Measurements from ENCODE around the gene LMAN2L.

LMAN2L gene

GRCh38 chr2:96715658-96716057 is 24.2 kb downstream of the LMAN2L start:
- no peak overlapping the region for H3K27ac ChIP-seq (ENCODE audit: insufficient read depth, low read length, poor library complexity, severe bottlenecking)
- no peak overlapping the region for H3K4me3 ChIP-seq (ENCODE audit: insufficient read depth, low read depth, low read length, poor library complexity, severe bottlenecking)
- no peak for DNase-seq
- no peaks in the 10 kb centered on the region for H3K4me1 ChIP-seq (ENCODE audit: control insufficient read depth, insufficient read depth, low read length, poor library complexity, severe bottlenecking)
- no peaks in the 10 kb centered on the region for H3K9me3 ChIP-seq (ENCODE audit: control insufficient read depth, low read length)
- peaks cover 19% of the 10 kb centered on the region for H3K36me3 ChIP-seq (ENCODE audit: control insufficient read depth, insufficient read depth, low read length)
- no peaks in the 10 kb centered on the region for H3K27me3 ChIP-seq (replicated peaks; ENCODE audit: control insufficient read depth, insufficient read depth, low read length, poor library complexity, severe bottlenecking)

GRCh38 chr2:96710985-96711384 is 28.9 kb downstream of the LMAN2L start:
- no peak overlapping the region for H3K27ac ChIP-seq (ENCODE audit: insufficient read depth, low read length, poor library complexity, severe bottlenecking)
- peaks cover 49% of the 10 kb centered on the region for H3K36me3 ChIP-seq (ENCODE audit: control insufficient read depth, insufficient read depth, low read length)
- H3K27me3 ChIP-seq (replicated peaks; ENCODE audit: control insufficient read depth, insufficient read depth, low read length, poor library complexity, severe bottlenecking): no peaks in the 10 kb centered on the region
- no peak overlapping the region for H3K4me3 ChIP-seq (ENCODE audit: insufficient read depth, low read depth, low read length, poor library complexity, severe bottlenecking)
- H3K4me1 ChIP-seq (ENCODE audit: control insufficient read depth, insufficient read depth, low read length, poor library complexity, severe bottlenecking): no peaks in the 10 kb centered on the region
- no peaks in the 10 kb centered on the region for H3K9me3 ChIP-seq (ENCODE audit: control insufficient read depth, low read length)
- no peak for DNase-seq

GRCh38 chr2:96703021-96703751 is 36.7 kb downstream of the LMAN2L start:
- no peak overlapping the region for H3K4me3 ChIP-seq (ENCODE audit: insufficient read depth, low read depth, low read length, poor library complexity, severe bottlenecking)
- H3K9me3 ChIP-seq (ENCODE audit: control insufficient read depth, low read length): no peaks in the 10 kb centered on the region
- no peak for DNase-seq
- H3K27ac ChIP-seq (ENCODE audit: insufficient read depth, low read length, poor library complexity, severe bottlenecking): no peak overlapping the region
- no peaks in the 10 kb centered on the region for H3K27me3 ChIP-seq (replicated peaks; ENCODE audit: control insufficient read depth, insufficient read depth, low read length, poor library complexity, severe bottlenecking)
- H3K4me1 ChIP-seq (ENCODE audit: control insufficient read depth, insufficient read depth, low read length, poor library complexity, severe bottlenecking): no peaks in the 10 kb centered on the region
- peaks cover 31% of the 10 kb centered on the region for H3K36me3 ChIP-seq (ENCODE audit: control insufficient read depth, insufficient read depth, low read length)

- no peaks in the 10 kb centered on the region for H3K9me3 ChIP-seq (ENCODE audit: control insufficient read depth, low read length)
- peaks cover 23% of the 10 kb centered on the region for H3K36me3 ChIP-seq (ENCODE audit: control insufficient read depth, insufficient read depth, low read length)
- H3K27me3 ChIP-seq (replicated peaks; ENCODE audit: control insufficient read depth, insufficient read depth, low read length, poor library complexity, severe bottlenecking): no peaks in the 10 kb centered on the region
- no peak overlapping the region for H3K4me3 ChIP-seq (ENCODE audit: insufficient read depth, low read depth, low read length, poor library complexity, severe bottlenecking)
- H3K27ac ChIP-seq (ENCODE audit: insufficient read depth, low read length, poor library complexity, severe bottlenecking): no peak overlapping the region
- DNase-seq: no peak
- H3K4me1 ChIP-seq (ENCODE audit: control insufficient read depth, insufficient read depth, low read length, poor library complexity, severe bottlenecking): no peaks in the 10 kb centered on the region
Measured at GRCh38 chr2:96702098-96702785, 37.6 kb downstream of the LMAN2L start.

GRCh38 chr2:96701636-96702035 is 38.2 kb downstream of the LMAN2L start:
- Histone ChIP-seq H3K27me3 (replicated peaks; ENCODE audit: control insufficient read depth, insufficient read depth, low read length, poor library complexity, severe bottlenecking) (no peaks in the 10 kb centered on the region), H3K36me3 (ENCODE audit: control insufficient read depth, insufficient read depth, low read length) (peaks cover 17% of the 10 kb centered on the region), H3K27ac (ENCODE audit: insufficient read depth, low read length, poor library complexity, severe bottlenecking) (no peak overlapping the region), H3K4me3 (ENCODE audit: insufficient read depth, low read depth, low read length, poor library complexity, severe bottlenecking) (no peak overlapping the region), H3K9me3 (ENCODE audit: control insufficient read depth, low read length) (no peaks in the 10 kb centered on the region), H3K4me1 (ENCODE audit: control insufficient read depth, insufficient read depth, low read length, poor library complexity, severe bottlenecking) (no peaks in the 10 kb centered on the region)
- DNase-seq: no peak

- H3K4me1 ChIP-seq (ENCODE audit: control insufficient read depth, insufficient read depth, low read length, poor library complexity, severe bottlenecking): no peaks in the 10 kb centered on the region
- H3K9me3 ChIP-seq (ENCODE audit: control insufficient read depth, low read length): no peaks in the 10 kb centered on the region
- H3K27me3 ChIP-seq (replicated peaks; ENCODE audit: control insufficient read depth, insufficient read depth, low read length, poor library complexity, severe bottlenecking): no peaks in the 10 kb centered on the region
- DNase-seq: no peak
- peaks cover 4% of the 10 kb centered on the region for H3K36me3 ChIP-seq (ENCODE audit: control insufficient read depth, insufficient read depth, low read length)
- no peak overlapping the region for H3K27ac ChIP-seq (ENCODE audit: insufficient read depth, low read length, poor library complexity, severe bottlenecking)
- no peak overlapping the region for H3K4me3 ChIP-seq (ENCODE audit: insufficient read depth, low read depth, low read length, poor library complexity, severe bottlenecking)
Measured at GRCh38 chr2:96700086-96700485, 39.8 kb downstream of the LMAN2L start.

- no peaks in the 10 kb centered on the region for H3K36me3 ChIP-seq (ENCODE audit: control insufficient read depth, insufficient read depth, low read length)
- H3K27me3 ChIP-seq (replicated peaks; ENCODE audit: control insufficient read depth, insufficient read depth, low read length, poor library complexity, severe bottlenecking): no peaks in the 10 kb centered on the region
- H3K4me3 ChIP-seq (ENCODE audit: insufficient read depth, low read depth, low read length, poor library complexity, severe bottlenecking): no peak overlapping the region
- no peaks in the 10 kb centered on the region for H3K4me1 ChIP-seq (ENCODE audit: control insufficient read depth, insufficient read depth, low read length, poor library complexity, severe bottlenecking)
- H3K9me3 ChIP-seq (ENCODE audit: control insufficient read depth, low read length): no peaks in the 10 kb centered on the region
- no peak overlapping the region for H3K27ac ChIP-seq (ENCODE audit: insufficient read depth, low read length, poor library complexity, severe bottlenecking)
- DNase-seq: no peak
Measured at GRCh38 chr2:96699621-96700020, 40.2 kb downstream of the LMAN2L start.

GRCh38 chr2:96699021-96699420 is 40.8 kb downstream of the LMAN2L start:
- H3K27ac ChIP-seq (ENCODE audit: insufficient read depth, low read length, poor library complexity, severe bottlenecking): no peak overlapping the region
- no peaks in the 10 kb centered on the region for H3K4me1 ChIP-seq (ENCODE audit: control insufficient read depth, insufficient read depth, low read length, poor library complexity, severe bottlenecking)
- H3K9me3 ChIP-seq (ENCODE audit: control insufficient read depth, low read length): no peaks in the 10 kb centered on the region
- DNase-seq: no peak
- H3K4me3 ChIP-seq (ENCODE audit: insufficient read depth, low read depth, low read length, poor library complexity, severe bottlenecking): no peak overlapping the region
- no peaks in the 10 kb centered on the region for H3K36me3 ChIP-seq (ENCODE audit: control insufficient read depth, insufficient read depth, low read length)
- no peaks in the 10 kb centered on the region for H3K27me3 ChIP-seq (replicated peaks; ENCODE audit: control insufficient read depth, insufficient read depth, low read length, poor library complexity, severe bottlenecking)

GRCh38 chr2:96698221-96698861 is 41.5 kb downstream of the LMAN2L start:
- Histone ChIP-seq H3K36me3 (ENCODE audit: control insufficient read depth, insufficient read depth, low read length) (no peaks in the 10 kb centered on the region), H3K9me3 (ENCODE audit: control insufficient read depth, low read length) (no peaks in the 10 kb centered on the region), H3K4me1 (ENCODE audit: control insufficient read depth, insufficient read depth, low read length, poor library complexity, severe bottlenecking) (no peaks in the 10 kb centered on the region), H3K4me3 (ENCODE audit: insufficient read depth, low read depth, low read length, poor library complexity, severe bottlenecking) (no peak overlapping the region), H3K27ac (ENCODE audit: insufficient read depth, low read length, poor library complexity, severe bottlenecking) (no peak overlapping the region), H3K27me3 (replicated peaks; ENCODE audit: control insufficient read depth, insufficient read depth, low read length, poor library complexity, severe bottlenecking) (no peaks in the 10 kb centered on the region)
- no peak for DNase-seq

GRCh38 chr2:96697476-96697875 is 42.4 kb downstream of the LMAN2L start:
- H3K36me3 ChIP-seq (ENCODE audit: control insufficient read depth, insufficient read depth, low read length): no peaks in the 10 kb centered on the region
- no peaks in the 10 kb centered on the region for H3K9me3 ChIP-seq (ENCODE audit: control insufficient read depth, low read length)
- H3K4me1 ChIP-seq (ENCODE audit: control insufficient read depth, insufficient read depth, low read length, poor library complexity, severe bottlenecking): no peaks in the 10 kb centered on the region
- no peaks in the 10 kb centered on the region for H3K27me3 ChIP-seq (replicated peaks; ENCODE audit: control insufficient read depth, insufficient read depth, low read length, poor library complexity, severe bottlenecking)
- no peak overlapping the region for H3K27ac ChIP-seq (ENCODE audit: insufficient read depth, low read length, poor library complexity, severe bottlenecking)
- H3K4me3 ChIP-seq (ENCODE audit: insufficient read depth, low read depth, low read length, poor library complexity, severe bottlenecking): no peak overlapping the region
- no peak for DNase-seq

Measured in effector memory CD4-positive, alpha-beta T cell (primary cell).